ENCODE data around the gene DLEC1.
"Not testable (repeated sequence)": the region's sequence is repeated elsewhere in the genome, so short reads cannot be mapped to it uniquely, and the experiment has no call there.

The DLEC1 gene

GRCh38 chr3:38124324-38125122 is 85.5 kb downstream of the DLEC1 start:
- no peak for DNase-seq

- no peak for DNase-seq
Observed at GRCh38 chr3:38125305-38126120, 86.5 kb downstream of the DLEC1 start.

DNA sequence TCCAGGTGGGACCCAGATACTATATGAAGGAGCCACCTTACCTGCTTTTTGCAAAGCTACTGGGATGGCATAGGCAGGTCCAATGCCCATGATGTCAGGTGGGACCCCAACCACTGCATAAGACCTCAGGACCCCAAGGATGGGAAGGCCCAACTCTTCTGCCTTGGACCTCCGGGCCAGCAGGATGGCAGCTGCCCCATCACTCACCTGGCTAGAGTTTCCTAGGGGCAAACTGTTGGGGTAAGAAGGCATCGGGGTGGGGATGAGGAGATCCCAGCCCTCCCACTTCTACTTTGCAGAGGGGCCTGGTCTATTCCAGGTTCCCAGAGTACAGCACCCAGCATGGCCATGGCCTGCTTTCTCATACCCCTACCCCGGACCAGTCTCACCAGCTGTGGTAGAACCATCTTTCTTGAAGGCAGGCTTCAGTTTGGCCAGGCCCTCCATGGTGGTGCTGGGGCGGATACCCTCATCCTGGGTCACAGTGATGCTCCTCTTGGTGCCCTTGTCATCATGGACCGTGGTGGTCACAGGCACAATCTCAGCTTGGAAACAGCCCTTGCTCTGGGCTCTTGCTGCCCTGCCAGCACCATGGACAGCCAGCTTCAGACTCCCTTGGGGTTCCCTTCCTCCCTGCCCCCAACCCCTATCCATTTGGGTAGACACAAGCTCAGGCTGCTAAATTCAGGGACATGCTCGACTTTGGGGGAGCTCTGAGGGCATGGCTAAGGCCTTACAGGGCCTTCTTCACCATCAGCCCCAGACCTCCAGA is 87.3 kb downstream of the DLEC1 start:
- DNase-seq, result no peak

- no peak for DNase-seq
Observed at GRCh38 chr3:38127611-38128302, 88.7 kb downstream of the DLEC1 start.

- DNase-seq, result no peak
Observed at GRCh38 chr3:38128303-38128655, 89.3 kb downstream of the DLEC1 start.

- DNase-seq, result no peak
Observed at GRCh38 chr3:38129058-38129457, 90.0 kb downstream of the DLEC1 start.

DNA sequence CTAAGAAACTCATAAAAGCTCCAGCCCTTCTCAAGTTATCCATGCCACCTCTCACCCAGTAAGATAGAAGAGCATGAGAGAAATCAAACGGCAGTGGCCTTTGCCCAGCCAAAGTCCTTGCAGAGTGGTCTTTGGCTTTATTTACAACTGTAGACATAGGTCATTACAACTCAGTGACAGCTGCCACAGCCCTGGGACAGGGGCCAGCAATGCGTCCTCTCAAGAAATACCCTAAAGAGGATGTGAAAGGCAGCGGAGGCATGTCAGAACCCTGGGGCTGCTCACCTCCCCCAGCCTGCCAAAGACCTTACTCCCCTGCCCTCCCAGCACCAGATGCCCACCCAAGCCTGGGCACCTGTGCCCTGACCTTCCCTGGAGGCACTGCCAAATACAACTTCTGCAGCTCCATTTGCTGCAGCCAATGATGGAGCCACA is 91.6 kb downstream of the DLEC1 start:
- no peak for DNase-seq

DNA sequence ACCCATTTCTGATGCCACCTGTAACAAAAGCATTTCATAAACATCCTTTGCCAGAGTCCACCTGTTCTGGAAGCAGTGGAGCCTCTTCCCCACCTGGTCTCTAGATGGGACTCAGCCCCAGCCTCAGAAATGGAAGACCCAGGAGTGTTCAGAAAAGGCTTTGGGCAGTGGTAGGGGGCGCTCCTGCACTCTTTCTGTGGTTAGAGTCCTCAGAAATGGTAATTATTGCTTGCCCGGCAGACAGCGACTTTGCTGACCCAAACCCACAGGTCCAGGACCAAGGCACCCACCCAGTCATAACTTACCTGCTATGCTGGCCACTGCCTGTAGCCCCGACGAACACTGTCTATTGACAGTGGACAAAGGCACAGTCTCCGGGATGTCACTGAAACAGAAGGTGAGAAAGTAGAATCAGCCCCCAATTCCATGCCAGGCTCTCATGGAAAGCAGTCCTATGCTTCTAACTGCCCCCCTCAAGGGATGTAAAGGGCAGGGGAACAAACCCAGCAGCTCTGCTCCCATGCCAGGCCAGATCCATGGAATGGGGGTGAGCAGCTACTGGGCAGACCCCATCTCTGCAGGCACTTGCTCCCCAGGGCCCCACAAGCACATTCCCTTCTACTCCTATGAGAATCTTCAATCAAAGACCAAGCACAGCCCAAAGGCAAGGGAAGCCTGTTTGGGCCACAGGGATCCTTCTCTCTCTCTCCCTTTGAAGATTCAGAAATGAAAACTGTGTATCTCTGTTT is 92.8 kb downstream of the DLEC1 start:
- DNase-seq, result no peak

- no peak for DNase-seq
Observed at GRCh38 chr3:38133209-38133556, 94.2 kb downstream of the DLEC1 start.

- no peak for DNase-seq
Observed at GRCh38 chr3:38133557-38134405, 94.8 kb downstream of the DLEC1 start.

- not testable (repeated sequence) for DNase-seq
Observed at GRCh38 chr3:38134517-38135143, 95.6 kb downstream of the DLEC1 start.

DNA sequence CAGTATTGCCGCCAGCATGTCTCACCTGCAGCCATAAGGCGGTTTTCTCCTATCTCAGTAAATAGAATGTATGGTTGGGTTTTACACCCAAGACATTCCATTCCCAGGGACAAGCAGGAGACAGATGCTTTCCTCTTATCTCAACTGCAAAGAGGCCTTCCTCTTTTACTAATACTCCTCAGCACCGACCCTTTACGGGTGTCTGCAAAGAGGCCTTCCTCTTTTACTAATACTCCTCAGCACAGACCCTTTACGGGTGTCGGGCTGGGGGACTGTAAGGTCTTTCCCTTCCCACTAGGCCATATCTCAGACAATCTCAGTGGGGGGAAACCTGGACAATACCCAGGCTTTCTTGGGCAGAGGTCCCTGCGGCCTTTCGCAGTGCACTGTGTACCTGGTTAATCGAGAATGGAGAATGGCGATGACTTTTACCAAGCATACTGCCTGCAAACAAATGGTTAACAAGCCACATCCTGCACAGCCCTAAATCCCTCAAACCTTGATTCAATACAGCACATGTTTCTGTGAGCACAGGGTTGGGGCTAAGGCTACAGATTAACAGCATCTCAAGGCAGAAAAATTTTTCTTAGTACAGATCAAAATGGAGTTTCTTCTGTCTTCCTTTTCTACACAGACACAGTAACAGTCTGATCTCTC is 96.7 kb downstream of the DLEC1 start:
- not testable (repeated sequence) for DNase-seq

- no peak for DNase-seq
Observed at GRCh38 chr3:38136393-38136776, 97.4 kb downstream of the DLEC1 start.

DNA sequence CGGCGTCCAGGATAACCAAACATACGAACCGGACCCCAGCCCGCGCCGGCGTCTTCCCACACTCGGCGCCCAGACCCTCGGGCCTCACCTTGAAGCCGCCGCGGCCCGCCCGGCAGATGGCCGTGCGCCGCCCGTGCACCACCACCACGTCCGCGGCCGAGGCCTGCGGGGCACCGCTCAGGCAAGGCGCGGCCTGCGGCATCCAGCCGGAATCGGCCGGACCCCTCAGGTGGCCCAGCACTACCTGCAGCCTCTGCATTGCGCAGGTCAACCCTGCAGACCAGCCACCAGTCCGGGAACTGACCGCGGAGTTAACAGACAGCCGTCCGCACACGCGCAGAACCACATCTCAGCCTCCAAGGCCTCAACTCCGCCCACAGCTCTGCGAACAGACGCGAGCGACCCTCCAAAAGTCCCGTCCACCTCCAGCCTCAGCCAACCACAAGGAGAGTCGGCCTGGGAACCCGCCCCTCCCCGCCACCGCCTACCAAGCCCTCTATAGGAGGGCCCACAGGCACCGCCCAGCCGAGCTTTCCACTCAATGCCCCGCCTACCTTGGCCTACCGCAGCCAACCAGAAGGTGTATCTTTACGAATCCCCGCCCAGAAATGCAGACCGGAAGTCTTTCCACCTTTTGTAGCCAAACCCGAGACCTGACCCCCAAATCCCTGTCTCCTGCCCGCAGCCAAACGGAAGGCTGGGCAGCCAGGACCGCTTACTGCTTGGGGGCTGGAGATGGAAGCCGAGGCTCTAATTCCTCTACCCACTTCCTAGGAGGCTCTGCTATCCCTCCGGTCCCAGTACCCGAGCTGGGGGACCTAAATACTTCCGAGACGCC is 98.0 kb downstream of the DLEC1 start, which contains the start of gene ACAA1:
Gene ACAA1, minus strand, starts transcription at position 351 of the 838 bp plus-strand sequence. Its CDS starts 92 bp downstream, at position 259.
- peak; percentile 91 for DNase-seq

- no peak for DNase-seq
Observed at GRCh38 chr3:38137615-38138348, 98.8 kb downstream of the DLEC1 start.

DNA sequence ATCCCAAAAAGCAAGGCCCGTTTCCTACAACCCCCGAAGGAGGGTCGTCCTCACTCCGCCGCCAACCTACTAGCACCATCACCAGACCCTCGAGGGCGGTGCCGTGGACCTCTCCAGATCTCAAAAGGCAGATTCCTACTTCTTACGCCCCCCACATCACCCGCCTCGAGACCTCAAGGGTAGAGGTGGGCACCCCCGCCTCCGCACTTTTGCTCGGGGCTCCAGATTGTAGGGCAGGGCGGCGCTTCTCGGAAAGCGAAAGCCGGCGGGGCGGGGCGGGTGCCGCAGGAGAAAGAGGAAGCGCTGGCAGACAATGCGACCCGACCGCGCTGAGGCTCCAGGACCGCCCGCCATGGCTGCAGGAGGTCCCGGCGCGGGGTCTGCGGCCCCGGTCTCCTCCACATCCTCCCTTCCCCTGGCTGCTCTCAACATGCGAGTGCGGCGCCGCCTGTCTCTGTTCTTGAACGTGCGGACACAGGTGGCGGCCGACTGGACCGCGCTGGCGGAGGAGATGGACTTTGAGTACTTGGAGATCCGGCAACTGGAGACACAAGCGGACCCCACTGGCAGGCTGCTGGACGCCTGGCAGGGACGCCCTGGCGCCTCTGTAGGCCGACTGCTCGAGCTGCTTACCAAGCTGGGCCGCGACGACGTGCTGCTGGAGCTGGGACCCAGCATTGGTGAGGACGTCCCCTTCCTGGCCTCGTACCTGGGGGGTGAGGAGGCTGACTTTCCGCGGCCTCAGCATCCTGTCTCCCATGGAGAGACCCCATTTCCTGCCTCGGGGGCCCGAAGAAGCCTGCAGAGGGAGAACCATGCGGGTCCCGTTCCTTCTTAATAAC is 99.6 kb downstream of the DLEC1 start, which contains the start of gene MYD88:
Gene MYD88, plus strand, starts transcription at position 313 of the 842 bp plus-strand sequence. Its CDS starts 40 bp downstream, at position 353.
- no peak for DNase-seq

DNA sequence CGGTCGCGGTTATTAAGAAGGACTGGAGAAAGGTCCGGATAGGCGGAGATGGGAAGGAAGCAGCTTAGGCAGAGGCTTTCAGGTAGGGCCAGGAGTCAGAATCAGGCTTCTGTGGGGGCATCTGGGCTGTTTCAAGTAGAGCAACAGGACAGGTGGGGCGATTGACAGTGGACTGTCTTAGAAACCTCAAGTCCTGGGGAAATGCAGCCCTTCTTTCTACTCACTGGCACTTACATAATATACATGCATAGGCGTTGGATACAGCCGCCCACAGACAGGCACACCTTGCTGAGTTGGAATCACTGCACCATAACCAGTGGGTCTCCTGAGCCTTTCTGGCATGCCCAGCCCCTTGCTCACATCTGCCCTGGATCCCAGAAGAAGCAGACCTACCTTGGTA is 100.2 kb downstream of the DLEC1 start:
- no peak for DNase-seq

Measured in DMS153 (cell line).